ENCODE measurements around the gene OR5V1.
"Not testable (repeated sequence)": the region's sequence is repeated elsewhere in the genome, so short reads cannot be mapped to it uniquely, and the experiment has no call there.

The OR5V1 gene

GRCh38 chr6:29345380-29345779 is 23.3 kb downstream of the OR5V1 start:
- no peak for TF ChIP-seq CTCF (IDR thresholded peaks at IDR 0.05; ENCODE audit: unreplicated experiment in 3 of 3)
- Mint-ChIP-seq H3K4me1 (no peaks in the 10 kb centered on the region), H3K4me3 (no peak overlapping the region), H3K27ac (no peak overlapping the region), H3K9me3 (peaks cover 3% of the 10 kb centered on the region), H3K36me3 (ENCODE audit: low read depth) (no peaks in the 10 kb centered on the region), H3K27me3 (ENCODE audit: low read depth) (no peaks in the 10 kb centered on the region)

GRCh38 chr6:29336269-29336668 is 32.4 kb downstream of the OR5V1 start:
- no peaks in the 10 kb centered on the region for H3K36me3 Mint-ChIP-seq (ENCODE audit: low read depth)
- H3K27ac Mint-ChIP-seq, result no peak overlapping the region
- TF ChIP-seq CTCF (IDR thresholded peaks at IDR 0.05; ENCODE audit: unreplicated experiment in 3 of 3), result no peak
- peaks cover 2% of the 10 kb centered on the region for H3K27me3 Mint-ChIP-seq (ENCODE audit: low read depth)
- no peaks in the 10 kb centered on the region for H3K9me3 Mint-ChIP-seq
- H3K4me3 Mint-ChIP-seq, result no peak overlapping the region
- no peaks in the 10 kb centered on the region for H3K4me1 Mint-ChIP-seq

GRCh38 chr6:29332676-29333075 is 36.0 kb downstream of the OR5V1 start:
- no peak for TF ChIP-seq CTCF (IDR thresholded peaks at IDR 0.05; ENCODE audit: unreplicated experiment in 3 of 3)
- H3K4me3 Mint-ChIP-seq, result no peak overlapping the region

GRCh38 chr6:29325777-29326176 is 42.9 kb downstream of the OR5V1 start:
- no peak for TF ChIP-seq CTCF (IDR thresholded peaks at IDR 0.05; ENCODE audit: unreplicated experiment in 3 of 3)
- no peak overlapping the region for H3K4me3 Mint-ChIP-seq
- H3K36me3 Mint-ChIP-seq (ENCODE audit: low read depth), result no peaks in the 10 kb centered on the region
- no peaks in the 10 kb centered on the region for H3K27me3 Mint-ChIP-seq (ENCODE audit: low read depth)
- H3K27ac Mint-ChIP-seq, result no peak overlapping the region
- H3K4me1 Mint-ChIP-seq, result no peaks in the 10 kb centered on the region
- H3K9me3 Mint-ChIP-seq, result no peaks in the 10 kb centered on the region

More at GRCh38 chr6:29332676-29333075, 36.0 kb downstream of the OR5V1 start:
- no peak overlapping the region for H3K27ac Mint-ChIP-seq
- H3K27me3 Mint-ChIP-seq (ENCODE audit: low read depth), result peaks cover 4% of the 10 kb centered on the region
- no peaks in the 10 kb centered on the region for H3K9me3 Mint-ChIP-seq
- no peaks in the 10 kb centered on the region for H3K36me3 Mint-ChIP-seq (ENCODE audit: low read depth)
- H3K4me1 Mint-ChIP-seq, result no peaks in the 10 kb centered on the region

- H3K9me3 Mint-ChIP-seq; H3K36me3 Mint-ChIP-seq (ENCODE audit: low read depth); H3K4me3 Mint-ChIP-seq; H3K27ac Mint-ChIP-seq; H3K4me1 Mint-ChIP-seq; H3K27me3 Mint-ChIP-seq (ENCODE audit: low read depth): not testable (repeated sequence)
Measured at GRCh38 chr6:29323332-29323731, 45.3 kb downstream of the OR5V1 start.

GRCh38 chr6:29319931-29320330 is 48.7 kb downstream of the OR5V1 start:
- H3K4me3 Mint-ChIP-seq, result no peak overlapping the region
- TF ChIP-seq CTCF (IDR thresholded peaks at IDR 0.05; ENCODE audit: unreplicated experiment in 3 of 3), result no peak

More at GRCh38 chr6:29319931-29320330, 48.7 kb downstream of the OR5V1 start:
- Mint-ChIP-seq H3K9me3 (no peaks in the 10 kb centered on the region), H3K27ac (no peak overlapping the region), H3K36me3 (ENCODE audit: low read depth) (no peaks in the 10 kb centered on the region), H3K4me1 (no peaks in the 10 kb centered on the region), H3K27me3 (ENCODE audit: low read depth) (peaks cover 4% of the 10 kb centered on the region)

All from nephron (organoid).